ENCODE measurements around the gene MAMSTR. TPM values are rescaled to one million over a fixed set of nuclear protein-coding genes. Genes with fewer than 3 reads are reported as not detected.
A peak's percentile ranks its signal among the peaks of the same experiment; 100 is the strongest.

The MAMSTR gene
- total and polyA plus RNA-seq, 9 of the 15 experiments (the other 6 are each of a cell fraction or from before 2014, with no cell fraction given): 0.08 to 1.00 (median 0.40) TPM; not detected in 1

GRCh38 chr19:48698046-48698445 is 21.5 kb downstream of the MAMSTR start (continued):
- TF ChIP-seq ZNF449 (CRISPR knock-in tag; IDR thresholded peaks at IDR 0.05) (no peak), LEF1 (IDR thresholded peaks at IDR 0.05) (0 out of 2 replicates have a peak, but pooled peaks have one; percentile 30), TCF7L2 (IDR thresholded peaks at IDR 0.05; ENCODE audit: low read depth, low read length) (no peak), DACH1 (IDR thresholded peaks at IDR 0.05; ENCODE audit: partially characterized antibody) (no peak), HSF4 (CRISPR knock-in tag; IDR thresholded peaks at IDR 0.05; ENCODE audit: borderline replicate concordance) (no peak), ZNF232 (CRISPR knock-in tag; IDR thresholded peaks at IDR 0.05) (no peak), HEY1 (CRISPR knock-in tag; IDR thresholded peaks at IDR 0.05; ENCODE audit: borderline replicate concordance) (no peak), ZNF133 (CRISPR knock-in tag; IDR thresholded peaks at IDR 0.05) (no peak), MNT (conservative IDR thresholded peaks at IDR 0.05) (no peak)

All from K562 (cell line).